GM19193 (cell line): ENCODE results near the gene ADSL.
A peak's percentile ranks its signal among the peaks of the same experiment; 100 is the strongest.

Source experiments
- POLR2A ChIP-seq: IDR thresholded peaks from 4 replicates; pipeline ENCODE4 v1.6.1; 2011; ENCODE audit not compliant: insufficient read depth, insufficient read length; ENCODE audit errors: extremely low read depth

The ADSL gene

DNA sequence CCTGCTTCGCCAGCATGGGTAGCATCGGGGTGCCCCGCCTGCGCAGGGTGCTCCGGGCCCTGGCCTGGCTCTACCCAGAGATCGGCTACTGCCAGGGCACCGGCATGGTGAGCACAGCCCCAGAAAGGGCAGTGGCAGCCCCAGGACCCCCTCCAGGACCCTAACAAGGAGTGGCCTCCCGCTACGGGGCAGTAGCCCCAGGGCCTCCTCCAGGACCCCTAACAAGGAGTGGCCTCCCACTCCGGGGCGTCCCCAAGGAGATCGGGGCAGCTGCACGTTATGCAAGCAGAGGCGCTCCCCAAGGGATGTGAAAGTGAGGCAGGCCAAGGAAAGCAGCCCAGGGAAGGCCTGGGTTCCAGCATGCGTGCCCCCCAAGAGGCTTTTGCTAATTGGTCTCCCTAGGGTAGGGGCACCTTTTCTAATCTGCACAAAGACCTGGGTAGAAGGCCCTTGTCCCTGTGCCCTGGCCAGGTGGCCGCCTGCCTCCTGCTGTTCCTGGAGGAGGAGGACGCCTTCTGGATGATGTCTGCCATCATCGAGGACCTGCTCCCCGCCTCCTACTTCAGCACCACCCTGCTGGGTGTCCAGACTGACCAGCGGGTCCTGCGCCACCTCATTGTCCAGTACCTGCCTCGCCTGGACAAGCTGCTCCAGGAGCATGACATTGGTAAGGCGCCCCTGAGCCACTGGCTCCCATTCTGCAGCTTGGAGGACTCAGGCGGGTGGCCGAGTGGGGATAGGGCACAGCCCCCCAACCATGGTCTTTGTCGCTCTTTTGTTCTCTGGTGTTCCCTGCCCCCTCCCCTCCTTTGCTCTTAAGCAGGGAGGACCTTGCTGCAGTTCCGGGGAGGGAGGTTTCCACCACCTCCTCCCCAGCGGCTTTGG is 59.1 kb downstream of the ADSL start:
- no peak for TF ChIP-seq POLR2A

DNA sequence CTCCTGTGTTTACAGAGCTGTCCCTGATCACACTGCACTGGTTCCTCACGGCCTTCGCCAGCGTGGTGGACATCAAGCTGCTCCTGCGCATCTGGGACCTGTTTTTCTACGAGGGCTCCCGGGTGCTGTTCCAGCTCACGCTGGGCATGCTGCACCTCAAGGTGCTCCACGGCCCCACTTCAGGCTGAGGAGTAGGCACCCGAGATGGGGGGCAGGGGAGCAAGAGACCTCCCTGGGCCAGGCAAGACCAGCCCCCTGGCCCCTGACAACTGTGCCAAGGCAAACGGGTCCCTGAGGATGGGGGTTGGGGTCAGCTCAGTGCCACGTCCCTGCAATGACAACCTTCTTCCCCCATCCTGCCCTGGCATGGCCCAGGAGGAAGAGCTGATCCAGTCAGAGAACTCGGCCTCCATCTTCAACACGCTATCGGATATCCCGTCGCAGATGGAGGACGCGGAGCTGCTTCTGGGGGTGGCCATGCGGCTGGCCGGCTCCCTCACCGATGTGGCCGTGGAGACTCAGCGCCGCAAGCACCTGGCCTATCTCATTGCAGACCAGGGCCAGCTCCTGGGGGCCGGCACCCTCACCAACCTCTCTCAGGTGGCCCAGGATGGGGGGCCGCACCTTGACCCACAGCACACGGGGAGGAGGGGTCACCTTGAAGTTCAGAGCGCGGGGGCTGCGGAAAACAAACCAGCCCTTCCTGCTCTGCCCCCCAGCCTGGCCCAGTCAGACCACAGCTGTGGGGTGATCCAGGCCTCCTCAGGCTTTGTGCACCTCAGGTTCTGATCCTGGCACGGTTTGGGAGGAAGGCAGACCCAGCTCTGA is 60.0 kb downstream of the ADSL start:
- TF ChIP-seq POLR2A, result no peak

GRCh38 chr22:40407021-40407761 is 60.9 kb downstream of the ADSL start:
- no peak for TF ChIP-seq POLR2A

DNA sequence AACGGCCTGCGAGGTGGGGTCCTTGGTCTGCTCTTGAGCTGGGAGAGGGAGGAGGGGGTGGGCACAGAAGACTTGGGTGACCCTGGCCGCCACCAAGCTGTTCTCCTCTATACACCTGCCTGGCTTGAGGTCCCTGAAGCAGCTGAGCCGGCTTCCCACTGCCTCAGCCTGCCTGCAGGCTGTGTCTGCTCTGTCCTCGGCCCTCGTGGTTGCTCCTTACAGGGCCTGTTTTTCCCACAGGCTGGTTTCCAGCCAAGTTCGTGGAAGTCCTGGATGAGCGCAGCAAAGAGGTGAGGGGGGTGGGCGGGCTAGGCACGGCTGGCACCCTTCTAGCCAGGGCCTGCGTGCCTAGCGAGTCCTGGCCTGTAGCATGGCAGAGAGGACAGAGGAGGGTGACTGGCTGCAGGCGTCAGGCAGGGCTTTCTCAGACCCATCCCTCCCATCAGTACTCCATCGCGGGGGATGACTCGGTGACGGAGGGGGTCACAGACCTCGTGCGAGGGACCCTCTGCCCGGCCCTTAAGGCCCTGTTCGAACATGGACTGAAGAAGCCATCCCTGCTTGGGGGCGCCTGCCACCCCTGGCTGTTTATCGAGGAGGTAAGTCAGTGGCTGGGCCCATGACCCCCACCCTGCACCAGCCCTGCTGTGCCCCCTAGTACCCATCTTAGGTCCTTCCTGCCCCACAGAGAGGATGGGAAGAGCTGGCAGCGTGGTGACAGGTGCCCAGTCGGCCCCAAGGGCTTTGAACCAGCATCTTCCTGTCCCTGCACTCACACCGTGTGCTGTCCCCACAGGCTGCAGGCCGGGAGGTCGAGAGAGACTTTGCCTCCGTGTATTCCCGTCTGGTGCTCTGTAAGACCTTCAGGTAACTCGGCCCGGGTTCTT is 61.8 kb downstream of the ADSL start:
- TF ChIP-seq POLR2A, result no peak

- peak; percentile 18 for TF ChIP-seq POLR2A
These were observed 62.7 kb downstream of the ADSL start for GRCh38 chr22:40408718-40409612.

- no peak for TF ChIP-seq POLR2A
These were observed 63.4 kb downstream of the ADSL start for GRCh38 chr22:40409613-40410113.

DNA sequence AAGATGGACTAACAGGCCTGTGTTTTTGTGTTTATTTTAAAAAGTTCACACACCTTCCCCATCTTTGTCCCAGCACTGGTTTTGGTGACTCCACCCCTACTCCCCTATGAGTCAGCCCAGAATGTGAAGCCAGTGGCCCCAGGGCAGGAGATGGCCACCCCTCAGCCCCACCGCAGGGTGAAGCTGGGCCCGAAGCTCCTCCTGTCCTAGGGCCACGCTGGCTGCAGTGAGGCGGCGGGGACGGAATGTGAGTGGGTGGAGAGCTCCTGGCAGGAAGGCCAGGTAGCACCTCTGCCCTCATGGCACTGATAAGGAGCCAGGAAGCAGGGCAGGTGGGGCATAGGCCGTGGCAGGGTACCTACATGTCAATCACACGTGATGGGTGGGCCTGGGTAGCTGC is 64.0 kb downstream of the ADSL start:
- no peak for TF ChIP-seq POLR2A

- TF ChIP-seq POLR2A, result no peak
These were observed 64.6 kb downstream of the ADSL start for GRCh38 chr22:40410731-40411505.

- no peak for TF ChIP-seq POLR2A
These were observed 65.2 kb downstream of the ADSL start for GRCh38 chr22:40411506-40411861.

- no peak for TF ChIP-seq POLR2A
These were observed 66.1 kb downstream of the ADSL start for GRCh38 chr22:40412441-40412840.

GRCh38 chr22:40413873-40414272 is 67.6 kb downstream of the ADSL start:
- TF ChIP-seq POLR2A, result no peak

DNA sequence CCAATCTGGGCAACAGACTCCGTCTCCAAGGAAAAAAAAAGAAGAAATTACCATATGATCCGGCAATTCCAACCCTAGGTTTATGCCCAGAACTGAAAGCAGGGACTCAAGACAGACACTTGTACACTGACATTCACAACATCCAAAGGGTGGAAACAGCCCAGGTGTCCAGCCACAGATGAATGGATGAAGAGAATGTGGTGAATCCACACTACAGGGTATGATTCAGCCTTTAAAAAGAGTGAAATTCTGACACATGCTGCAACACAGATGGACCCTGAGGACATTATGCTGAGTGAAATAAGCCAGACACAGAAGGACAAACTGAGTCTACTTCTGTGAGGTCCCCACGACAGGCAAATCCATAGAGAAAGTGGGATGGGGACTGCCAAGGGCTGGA is 68.0 kb downstream of the ADSL start:
- TF ChIP-seq POLR2A, result no peak

- TF ChIP-seq POLR2A, result peak; percentile 39
These were observed 68.7 kb downstream of the ADSL start for GRCh38 chr22:40414838-40415505.
